ENCODE results near the gene IFNA13.
A peak's percentile ranks its signal among the peaks of the same experiment; 100 is the strongest.

The IFNA13 gene

GRCh38 chr9:21357479-21358460 lies 10.1 kb downstream of the IFNA13 start:
- no peak for DNase-seq

DNA sequence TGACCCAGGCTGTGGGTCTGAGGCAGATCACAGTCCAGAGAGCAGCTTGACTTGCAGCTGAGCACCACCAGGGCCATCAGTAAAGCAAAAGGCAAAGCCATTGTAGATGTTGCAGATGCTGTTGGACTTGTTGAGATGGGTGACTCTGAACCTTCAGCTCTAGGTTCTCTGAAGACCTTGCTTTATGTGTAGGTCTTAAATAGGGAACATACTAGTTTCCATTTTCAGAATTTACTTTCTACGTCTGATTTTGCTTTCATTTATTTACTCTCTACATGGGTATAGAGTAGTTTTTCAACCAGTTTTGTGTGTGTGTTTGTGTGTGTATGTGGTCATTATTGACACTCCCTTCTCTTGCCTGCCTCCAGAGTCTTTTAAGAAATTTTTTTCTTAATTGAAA lies 17.1 kb downstream of the IFNA13 start, which contains the start of gene IFNA6:
Gene IFNA6, minus strand, starts transcription at position 101 of the 400 bp plus-strand sequence. Its CDS starts 0 bp downstream, at position 101.
- no peak for DNase-seq

DNA sequence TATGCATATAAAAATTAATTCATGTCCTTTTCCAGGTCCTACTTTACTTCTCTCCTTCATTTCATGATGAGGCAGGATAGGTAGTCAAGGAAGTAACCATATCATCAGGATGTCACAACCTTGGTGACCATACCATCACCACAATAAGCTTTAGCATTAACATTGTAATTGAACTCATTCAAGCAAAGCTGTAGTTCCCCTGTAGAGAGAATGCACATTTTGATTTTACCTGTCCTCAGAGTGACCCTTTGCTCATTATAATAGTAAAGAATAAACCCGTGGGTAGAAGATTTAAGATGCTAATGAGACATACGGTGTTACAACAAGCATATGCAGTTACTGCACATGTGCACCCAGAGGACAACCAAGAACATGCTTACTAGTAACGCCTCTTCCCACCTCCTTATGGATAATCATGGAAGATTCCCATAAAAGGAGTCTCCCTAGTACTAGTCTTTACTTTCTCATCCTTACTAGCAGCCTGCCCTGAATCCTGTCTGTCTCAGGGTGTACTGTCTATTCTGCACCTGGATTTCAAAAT lies 19.4 kb downstream of the IFNA13 start:
- DNase-seq = no peak

GRCh38 chr9:21340735-21341134 lies 27.1 kb downstream of the IFNA13 start:
- no peak for DNase-seq

- DNase-seq = no peak
These were observed 31.4 kb downstream of the IFNA13 start for GRCh38 chr9:21336457-21336856.

GRCh38 chr9:21334701-21335632 lies 32.9 kb downstream of the IFNA13 start, which contains the start of gene KLHL9:
Gene KLHL9 (minus strand): TSS chr9:21335404. CDS start chr9:21334859, 545 bp downstream.
- peak; percentile 88 to 92 for DNase-seq

- no peak for DNase-seq
These were observed 34.6 kb downstream of the IFNA13 start for GRCh38 chr9:21333226-21333625.

GRCh38 chr9:21331676-21332402 lies 36.0 kb downstream of the IFNA13 start:
- no peak for DNase-seq

DNA sequence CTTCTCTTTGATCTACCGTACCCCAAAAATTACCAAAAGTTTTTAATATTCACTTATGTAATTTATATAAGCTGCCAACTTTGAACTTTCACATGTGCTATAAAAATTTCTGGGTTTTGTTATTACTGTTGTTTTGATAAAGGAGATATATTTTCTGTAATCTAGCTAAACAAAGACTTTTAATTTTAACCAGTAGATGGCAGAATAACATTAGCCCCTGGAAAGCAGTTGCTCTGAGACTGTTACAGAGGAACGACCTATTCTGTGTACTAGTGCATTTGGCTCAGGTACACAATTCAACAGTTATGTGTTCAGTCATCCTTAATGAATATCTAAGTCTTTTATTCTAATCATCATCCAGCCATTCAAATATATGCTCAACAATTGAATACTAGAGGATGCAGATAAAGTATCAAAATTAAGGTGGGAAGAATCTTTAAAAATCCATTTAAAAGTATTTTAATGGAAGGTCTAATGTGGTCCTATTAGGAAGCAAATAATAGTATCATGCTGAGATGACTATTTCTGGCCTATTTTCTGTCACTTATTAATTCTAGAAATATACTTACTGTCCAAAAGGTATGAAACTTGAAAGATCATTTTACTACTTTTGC lies 41.2 kb downstream of the IFNA13 start:
- DNase-seq = peak; percentile 27 to 35

DNA sequence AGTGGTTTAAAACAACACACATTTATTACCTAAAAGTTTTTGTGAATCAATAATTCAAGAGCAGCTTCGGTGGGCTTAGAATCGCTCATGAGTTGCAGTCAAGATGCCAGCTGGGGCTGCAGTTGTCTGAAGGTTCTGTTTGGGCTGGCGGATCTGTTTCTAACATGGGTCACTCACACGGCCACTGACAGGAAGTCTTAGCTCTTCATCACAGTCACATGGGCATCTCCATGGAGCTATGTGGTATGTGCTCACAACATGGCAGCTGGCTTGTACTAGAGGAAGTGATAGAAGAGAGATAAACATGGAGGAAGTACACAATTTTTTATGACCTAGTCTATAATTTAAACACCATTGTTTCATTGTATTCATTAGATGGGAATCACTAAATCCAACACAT lies 43.8 kb downstream of the IFNA13 start:
- DNase-seq = no peak

DNA sequence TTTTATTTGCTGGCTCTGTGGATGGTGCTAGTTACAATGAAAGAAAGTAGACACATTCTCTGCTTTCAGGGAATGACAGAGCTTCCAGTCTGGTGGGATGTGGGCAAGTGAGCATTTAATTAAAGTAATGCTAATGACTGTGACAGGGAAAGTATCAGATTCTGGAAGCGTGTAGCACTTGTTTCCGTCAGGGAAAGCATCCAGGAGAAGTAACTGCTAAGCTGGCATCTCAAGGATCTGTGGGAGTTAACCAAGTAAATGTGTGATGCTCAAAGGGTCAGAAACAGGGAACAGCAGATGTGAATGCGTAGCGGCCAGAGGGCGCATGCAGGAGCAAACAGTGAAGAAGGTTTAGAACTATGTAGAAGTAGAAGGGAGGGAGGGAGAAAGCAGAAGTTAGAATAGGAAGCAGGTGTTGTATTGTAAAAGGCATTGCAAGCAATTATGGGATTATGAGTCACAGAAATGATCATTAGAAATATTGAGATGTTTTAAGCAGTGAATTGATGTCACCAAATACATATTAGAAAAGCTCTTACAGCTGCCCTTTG lies 44.9 kb downstream of the IFNA13 start:
- DNase-seq = no peak

GRCh38 chr9:21320465-21320864 lies 47.4 kb downstream of the IFNA13 start:
- DNase-seq = no peak

DNA sequence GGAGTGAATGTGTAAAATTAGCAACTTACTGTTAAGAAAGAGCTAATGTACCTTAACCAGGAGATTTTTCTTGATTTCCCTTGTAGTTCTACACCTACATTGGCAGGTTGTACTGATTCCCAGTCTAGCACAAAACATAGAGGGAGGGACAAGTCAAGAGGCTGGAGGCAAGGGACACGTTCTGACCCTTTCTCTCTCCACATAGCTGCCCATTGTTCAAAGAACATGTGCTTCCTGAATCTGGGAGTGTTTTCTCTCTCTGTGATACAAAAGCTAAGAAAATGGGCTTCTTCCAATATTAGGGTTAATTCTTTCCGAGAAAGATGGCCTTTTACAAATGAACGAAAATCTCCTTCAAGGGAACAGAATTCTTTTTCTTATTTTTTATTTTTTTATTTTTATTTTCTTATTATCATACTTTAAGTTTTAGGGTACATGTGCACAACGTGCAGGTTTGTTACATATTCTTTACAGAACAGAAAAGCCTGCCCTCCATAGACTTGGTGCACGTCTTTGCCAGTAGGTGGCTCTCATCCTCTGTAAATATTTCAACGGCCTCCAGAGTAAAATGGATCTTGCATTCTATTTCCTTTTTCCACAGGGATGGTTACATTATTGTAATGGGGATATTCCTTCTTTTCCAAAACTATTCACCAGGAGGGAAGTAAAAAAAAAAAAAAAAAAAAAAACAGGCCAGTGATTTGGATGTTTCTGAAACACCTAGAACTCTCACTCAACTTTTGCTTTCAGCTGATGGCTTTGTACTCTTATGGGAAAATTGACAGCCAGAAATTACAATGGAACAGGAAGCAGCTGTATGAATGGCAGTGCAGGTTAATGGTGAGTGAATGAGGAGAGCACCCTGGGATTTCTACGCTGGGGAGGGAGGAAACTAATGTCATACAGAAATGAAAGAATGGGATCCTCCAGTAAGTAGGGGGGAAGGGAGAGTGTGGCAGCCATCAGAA lies 49.6 kb downstream of the IFNA13 start:
- peak; percentile 25 to 49 for DNase-seq
